Hematopoietic multipotent progenitor cell treated with erythropoietin and hydrocortisone succinate and interleukin-3 and kit ligand, for 17 days (in vitro differentiated cells): ENCODE measurements around the gene ZBTB34.

Experiments used
- DNase-seq: peaks from one replicate; pipeline ENCODE4 v3.0.0-alpha.2; 2015; ENCODE audit warnings: low spot score

The ZBTB34 gene

DNA sequence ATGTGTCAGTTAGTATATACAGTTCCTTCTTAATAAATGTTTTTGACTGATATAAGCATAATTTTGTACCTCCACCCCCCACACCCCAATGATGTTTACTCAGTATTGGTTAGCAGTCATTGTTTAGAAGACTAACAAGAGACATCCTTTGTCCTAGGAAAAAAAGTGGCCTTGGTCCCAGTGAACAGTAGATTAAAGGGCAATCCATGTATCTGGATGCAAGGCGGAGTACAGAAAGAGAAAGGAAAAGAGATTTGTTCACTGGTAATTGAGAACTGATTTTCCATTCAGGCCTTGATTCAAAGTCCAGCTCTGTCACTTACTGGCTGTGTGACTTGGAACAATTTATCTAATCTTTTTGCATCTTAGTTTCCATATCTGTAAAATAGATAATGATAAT is 58.8 kb downstream of the ZBTB34 start:
- DNase-seq: no peak

DNA sequence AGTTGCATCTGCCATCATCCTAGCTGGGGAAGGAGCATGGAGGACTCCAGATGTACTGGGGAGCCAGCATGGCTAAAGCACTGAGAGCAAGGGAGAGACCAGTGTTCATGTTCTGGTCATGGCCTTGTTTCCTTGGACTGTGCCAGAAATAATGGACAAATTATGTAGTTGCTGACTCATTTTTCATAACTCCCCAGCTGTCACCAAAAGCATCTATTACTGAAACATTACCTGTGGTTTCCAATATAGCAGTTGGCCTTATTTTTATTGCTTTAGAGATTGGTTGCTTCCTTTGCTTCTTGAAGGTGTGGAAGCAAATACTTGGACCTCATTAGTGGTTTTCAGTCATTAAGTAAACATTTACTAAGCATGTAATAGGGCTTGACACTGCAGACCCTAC is 65.4 kb downstream of the ZBTB34 start:
- no peak for DNase-seq

DNA sequence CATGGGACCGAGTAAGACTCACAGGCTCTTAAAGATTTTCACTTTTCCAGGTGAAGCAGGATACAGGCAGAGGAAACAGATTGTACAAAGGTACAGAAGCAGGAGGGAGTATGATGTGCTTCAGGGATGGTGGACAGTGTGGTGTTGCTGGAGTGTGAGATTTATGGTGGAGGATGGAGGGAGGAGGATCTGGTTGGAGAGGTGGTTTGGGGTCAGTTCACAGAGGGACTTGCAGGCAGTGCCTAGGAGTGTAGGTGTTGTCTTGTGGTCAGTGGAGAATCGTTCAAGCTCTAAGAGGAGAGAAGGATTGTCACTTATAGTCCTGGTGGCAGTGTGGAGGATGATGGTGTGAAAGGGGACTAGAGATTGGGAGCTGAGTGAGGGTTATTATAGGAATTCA is 65.9 kb downstream of the ZBTB34 start:
- DNase-seq: no peak

DNA sequence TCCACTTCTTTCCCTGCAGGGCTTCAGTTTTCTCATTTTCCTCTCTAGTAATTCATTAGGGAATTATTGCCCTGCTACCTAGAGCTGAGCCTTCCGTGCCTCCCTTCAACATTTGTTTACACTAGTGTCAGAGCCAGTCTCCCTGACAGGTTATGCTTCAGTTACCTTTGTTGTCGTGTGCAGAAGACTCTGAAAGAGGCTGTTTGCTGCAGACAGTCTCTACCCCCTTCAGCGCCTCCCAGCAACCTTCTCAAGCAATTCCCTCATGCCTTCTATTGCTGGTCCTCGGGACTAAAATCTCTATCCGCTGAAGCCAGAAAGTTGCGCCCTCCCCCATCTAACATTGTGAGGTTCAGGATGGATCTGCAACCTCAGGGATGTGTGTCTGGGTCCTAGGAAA is 67.0 kb downstream of the ZBTB34 start:
- DNase-seq: no peak

DNA sequence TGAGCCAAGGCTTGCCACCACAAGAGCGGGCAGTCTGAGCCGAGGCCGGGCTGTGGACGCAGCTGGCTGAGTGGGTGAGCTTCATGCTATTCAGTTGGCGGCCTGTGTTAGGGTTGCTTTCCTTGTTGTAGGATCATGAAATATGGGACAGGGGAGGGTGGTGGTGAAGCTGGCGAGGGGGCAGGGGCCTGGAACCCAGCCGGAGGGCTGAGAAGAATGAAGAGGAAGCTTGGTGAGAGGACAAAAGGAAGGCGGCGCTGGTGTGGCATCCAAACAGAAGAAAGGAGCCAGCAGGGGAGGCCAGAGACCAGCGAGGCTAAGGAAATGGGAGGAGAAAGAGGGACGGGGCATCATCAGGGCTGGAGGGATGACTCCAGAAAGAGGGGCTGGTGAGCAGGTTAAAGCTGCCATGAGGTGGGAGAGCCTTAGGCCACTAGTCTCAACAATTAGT is 72.5 kb downstream of the ZBTB34 start:
- no peak for DNase-seq

DNA sequence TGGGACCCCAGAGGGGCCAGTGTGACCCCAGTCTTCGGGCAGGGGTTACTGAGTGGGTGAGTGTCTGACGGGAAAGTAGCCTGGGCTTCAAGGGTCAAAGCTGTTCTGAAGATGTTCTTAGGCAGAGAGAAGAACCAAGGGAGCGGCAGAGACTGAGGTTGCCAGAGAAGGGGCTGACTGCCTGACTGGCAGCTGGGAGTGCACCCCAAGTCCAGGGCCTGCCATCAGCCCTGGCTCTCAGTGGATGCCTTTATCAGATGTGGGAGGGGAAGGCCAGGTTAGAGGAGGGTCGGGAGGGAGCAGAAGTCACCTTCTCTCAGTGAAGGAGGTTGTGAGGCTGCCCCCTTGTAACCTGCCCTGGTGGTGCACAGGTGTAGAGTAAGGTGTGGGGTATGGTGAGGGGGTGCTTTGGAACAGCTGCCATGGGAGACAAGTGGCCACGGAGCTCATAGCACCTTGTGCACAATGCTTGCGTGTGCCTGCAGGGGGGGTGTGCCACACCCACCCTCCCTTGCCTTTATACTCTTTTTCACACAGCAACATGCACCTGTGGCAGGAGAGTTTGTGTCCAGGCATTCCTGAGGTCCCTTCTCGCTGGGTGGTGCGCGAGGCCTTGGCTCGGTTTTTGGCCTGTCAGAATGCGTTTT is 73.0 kb downstream of the ZBTB34 start:
- no peak for DNase-seq

DNA sequence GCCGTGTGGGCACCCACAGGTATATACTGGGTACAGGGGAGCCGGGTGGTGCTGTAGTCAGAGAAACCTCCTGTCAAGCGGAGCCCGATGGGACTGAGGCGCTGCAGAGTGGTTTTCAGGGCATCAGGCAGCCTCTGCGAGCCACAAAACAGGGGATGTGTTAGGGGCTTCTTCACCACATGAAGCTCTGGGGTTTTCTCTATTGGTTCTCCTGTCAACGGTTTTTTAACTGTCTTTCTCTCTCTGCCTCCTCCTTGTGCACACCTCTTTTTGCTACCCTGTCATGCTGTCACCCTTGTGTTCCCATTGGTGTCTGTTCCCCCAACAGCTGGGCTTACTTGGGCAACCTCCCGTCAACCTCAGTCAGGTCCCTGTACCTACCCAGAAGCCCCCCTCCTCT is 74.0 kb downstream of the ZBTB34 start:
- no peak for DNase-seq
